T-helper 2 cell treated with Interferon-gamma antibody and Interleukin-4, amounts not matched to agents 100 ng/mL and 5 ng/mL, for 36 hours (primary cell): ENCODE measurements around the gene SLC25A10. TPM values are rescaled to one million over a fixed set of nuclear protein-coding genes. Genes with fewer than 3 reads are reported as not detected.

Experiments
- intact Hi-C: fragments of 100-400 bp; cut with micrococcal nuclease; formaldehyde crosslinking; loops from one replicate; pipeline ENCODE4 v1.15.1; 2023
- total RNA-seq: library from RNA; stranded (reverse); gene quantifications from 2 replicates; pipeline ENCODE4 v1.2.3, GENCODE V29; 2022

Gene SLC25A10
- total RNA-seq, 1 donor from 2014 or later: 36.6 TPM

DNA sequence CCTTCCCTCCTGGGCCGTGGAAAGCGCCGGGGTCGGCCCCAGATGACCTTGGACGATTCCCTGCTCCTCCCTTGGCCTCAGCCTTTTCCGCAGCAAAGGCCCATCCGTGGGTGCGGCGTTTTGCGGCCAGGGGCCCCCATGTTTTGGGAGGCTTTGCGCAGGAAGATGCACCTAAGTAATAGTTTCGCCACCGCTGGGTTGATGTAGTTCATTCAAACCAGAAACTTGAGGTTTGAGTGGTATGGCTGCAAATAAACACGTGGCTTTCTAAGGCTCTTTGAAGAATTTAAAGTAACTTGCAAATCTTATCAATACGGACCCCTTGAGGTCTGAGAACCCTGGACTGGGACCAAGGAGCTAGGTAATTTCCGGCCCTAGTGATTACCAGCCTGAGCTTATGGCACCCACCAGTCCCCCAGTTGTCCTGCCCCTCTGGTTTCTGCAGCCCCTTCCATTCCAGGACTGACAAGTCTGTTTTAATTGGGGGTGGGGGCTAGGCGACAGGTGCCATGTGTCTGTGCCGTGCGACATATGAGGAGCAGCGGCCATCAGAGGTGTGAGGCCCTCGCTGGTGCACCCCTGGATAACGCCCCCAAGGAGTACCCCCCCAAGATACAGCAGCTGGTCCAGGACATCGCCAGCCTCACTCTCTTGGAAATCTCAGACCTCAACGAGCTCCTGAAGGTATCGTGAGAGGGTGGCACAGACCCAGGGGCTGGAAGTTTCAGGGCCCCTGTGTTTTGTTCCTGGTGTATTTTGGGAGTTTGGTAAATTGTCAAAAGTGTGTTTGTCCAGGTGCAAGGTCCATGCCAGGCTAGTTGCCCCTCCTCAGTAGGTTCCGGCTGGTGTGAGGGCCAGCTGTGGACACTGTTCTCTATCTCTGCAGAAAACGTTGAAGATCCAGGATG lies 8.1 kb upstream of the SLC25A10 start:
- intact Hi-C loops: loop anchor here (1.0 kb wide), 1 partner anchor 8 kb away; the partner anchor contains the start of gene SLC25A10

DNA sequence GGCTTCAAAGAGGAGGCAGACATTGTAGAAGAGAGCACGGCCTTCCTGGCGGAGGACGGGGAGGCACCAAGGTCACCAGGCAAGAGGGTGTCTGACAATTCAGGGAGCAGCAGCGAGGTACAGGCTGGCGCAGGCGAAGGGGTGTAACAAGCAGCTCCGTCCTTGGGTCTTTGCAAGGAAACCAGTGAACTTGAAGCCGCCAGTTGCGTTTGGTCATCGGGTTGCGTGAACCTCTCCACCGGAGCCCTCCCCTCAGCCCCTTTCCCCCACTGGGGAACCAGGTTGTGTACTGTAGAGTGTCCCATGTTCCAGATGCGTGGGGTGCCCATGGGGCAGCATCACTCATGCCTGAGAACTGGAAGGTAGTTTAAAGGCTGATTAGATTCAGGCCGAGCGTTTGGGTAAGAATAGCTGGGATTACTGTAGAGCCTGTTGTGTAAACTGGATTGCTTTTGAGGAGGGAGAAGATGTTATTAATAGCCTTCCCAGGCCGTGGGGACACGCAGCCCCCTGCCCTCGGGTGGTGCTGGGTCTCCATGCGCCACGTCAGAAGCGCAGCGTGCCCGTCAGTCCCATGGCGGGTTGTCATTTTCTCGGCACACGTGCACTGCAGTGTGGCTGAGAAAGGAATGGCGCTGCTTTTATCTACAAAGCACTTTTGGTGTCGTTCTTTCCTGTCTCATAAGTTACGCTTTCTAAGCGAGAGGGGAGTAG lies 6.4 kb upstream of the SLC25A10 start:
- intact Hi-C loops: no loop called here

DNA sequence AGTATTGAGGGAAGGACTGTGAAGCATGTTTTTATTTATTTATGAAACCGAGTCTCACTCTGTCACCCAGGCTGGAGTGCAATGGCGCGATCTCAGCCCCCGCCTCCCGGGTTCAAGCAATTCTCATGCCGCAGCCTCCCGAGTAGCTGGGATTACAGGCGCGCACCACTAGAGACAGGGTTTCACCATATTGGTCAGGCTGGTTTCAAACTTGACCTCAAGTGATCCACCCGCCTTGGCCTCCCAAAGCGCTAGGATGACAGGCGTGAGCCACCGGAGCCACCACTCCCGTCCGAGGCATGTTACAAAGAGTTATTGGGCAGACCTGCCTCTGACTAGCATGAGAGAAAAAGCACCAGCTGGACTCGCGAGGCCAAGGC lies 5.9 kb upstream of the SLC25A10 start:
- intact Hi-C loops: no loop called here

DNA sequence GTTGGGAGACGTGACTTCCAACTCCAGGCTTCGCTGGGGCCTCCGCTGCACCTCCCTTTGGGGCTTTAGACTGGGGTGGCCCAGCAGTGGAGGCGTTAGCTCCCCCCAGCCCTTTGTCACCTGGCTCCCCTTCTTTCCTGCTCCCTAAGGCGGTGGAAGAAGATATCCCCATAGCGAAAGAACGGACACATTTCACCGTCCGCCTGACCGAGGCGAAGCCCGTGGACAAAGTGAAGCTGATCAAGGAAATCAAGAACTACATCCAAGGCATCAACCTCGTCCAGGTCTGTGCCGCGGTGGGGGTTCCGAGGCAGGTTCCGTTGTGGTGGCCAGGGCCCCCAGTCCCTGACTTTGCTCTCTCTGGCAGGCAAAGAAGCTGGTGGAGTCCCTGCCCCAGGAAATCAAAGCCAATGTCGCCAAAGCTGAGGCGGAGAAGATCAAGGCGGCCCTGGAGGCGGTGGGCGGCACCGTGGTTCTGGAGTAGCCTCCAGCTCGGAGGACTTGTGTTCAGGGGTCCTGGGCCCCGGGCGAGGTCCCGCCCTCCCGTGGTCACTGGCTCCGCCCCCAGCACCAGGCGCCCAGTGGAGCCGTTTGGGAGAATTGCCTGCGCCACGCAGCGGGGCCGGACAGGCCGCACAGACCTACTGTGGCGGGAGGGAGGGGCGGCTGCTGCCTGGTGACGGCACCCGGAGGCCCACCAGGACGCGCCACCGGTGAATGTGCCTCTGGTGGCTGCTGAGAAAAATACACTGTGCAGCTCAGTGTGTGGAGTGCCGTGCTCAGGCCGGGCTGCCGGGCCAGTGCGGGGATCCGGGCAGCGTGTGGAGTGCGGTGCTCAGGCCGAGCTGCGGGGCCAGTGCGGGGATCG lies 5.1 kb upstream of the SLC25A10 start:
- intact Hi-C loops: no loop called here

DNA sequence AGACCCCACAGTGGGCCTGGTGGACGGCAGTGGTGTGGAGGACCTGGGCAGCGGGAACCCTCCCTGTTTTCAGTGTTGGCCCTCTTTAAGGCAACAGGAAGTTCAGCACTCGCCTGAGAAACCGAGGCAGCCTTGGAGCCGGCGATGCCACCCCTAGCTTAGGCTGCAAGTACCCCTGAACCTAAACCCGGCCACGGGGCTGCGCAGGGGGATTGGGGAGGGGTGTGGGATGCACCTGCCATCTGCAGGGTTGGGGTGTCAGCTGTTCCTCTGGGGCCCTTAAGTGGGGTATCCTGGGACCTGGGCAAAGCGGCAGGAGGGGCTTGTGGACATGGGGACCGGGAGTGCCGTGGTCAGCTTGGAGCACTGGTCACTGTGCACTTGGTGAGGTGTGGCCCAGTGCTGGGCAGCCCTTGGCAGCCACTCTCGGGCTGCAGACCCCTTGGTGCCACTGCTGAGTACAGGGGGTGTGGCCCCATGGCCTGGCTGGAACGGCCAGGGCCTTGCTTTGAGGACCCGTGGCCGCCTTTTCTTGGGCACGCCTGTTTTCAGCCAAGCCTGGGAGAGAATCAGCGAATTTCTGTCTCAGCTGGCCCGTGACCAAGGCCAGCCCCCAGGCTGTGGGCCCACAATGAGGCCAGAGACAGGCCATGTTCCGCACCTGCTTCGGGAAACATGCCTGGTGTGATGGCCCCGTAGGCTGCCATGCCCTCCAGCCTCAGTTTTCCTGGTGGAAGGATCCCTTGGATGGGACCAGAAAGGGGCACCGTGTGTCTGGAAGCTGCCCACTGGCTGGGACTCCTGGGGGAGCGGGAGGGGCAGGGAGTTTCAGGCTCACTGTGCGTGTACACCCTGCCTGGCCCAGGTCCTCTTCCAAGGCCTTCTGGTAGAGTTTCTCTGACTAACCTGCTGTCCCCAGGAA lies 4.1 kb upstream of the SLC25A10 start:
- intact Hi-C loops: no loop called here

DNA sequence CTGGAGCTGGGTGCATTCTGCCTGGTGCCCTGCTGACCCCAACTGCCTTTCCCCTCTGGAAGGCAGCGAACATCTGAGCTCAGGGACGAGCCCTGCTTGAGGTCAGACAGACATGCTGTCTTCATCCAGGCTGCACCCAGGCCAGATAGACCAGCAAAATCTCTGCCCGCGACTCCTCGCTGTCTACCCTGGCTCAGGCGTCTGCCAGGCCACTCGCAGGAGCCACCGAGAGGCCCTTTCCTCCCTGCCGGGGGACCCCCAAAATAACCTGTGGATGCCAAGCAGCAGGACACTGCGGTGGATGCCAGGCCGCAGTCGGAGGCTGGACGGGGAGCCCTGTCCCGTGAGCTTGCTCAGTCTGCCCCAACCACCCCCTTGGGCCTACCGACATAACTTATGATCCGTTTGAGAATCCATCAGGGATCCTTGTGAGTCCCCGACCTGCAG lies 3.3 kb upstream of the SLC25A10 start:
- intact Hi-C loops: no loop called here

DNA sequence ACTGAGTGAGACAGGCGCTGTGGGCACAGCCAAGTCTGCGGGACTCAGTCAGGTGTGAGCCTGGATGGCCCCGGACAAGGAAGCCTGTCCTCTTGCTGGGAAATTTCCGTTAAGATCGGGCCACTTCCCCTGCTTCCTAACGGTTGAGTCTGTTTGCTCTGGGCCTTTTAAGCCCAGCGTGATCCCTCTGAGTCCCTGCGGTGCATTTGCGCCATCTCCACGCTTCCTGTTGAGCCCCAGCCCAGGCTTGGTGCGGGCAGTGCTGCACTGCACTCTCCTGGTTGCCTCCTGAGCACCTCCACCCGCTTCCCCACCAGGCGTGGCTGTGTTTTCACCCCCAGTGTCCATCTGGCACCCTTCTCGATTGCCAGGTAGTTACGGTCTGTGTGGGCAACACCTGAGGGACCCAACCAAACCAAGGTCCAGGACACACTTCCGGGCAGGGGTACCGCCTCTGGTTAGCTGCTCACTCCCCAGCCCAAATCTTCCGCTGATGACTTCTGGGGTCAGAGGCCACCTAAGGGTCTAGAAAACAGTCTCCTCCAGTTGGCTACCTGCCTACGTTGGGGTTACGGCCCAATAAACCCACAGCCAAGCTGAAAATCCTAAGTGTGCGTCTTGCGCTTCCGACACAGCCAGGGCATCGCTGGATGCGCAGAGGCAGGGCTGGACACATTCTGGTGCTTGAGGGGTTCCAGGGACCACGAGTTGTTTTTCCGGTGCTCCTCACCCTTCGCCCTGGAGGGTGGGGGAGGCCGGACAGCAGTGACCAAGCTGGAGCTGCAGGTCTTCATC lies 1.4 kb upstream of the SLC25A10 start:
- intact Hi-C loops: loop anchor here (5.0 kb wide), 2 partner anchors 122 to 152 kb away; partner anchors contain the start of genes MCRIP1 and P4HB

DNA sequence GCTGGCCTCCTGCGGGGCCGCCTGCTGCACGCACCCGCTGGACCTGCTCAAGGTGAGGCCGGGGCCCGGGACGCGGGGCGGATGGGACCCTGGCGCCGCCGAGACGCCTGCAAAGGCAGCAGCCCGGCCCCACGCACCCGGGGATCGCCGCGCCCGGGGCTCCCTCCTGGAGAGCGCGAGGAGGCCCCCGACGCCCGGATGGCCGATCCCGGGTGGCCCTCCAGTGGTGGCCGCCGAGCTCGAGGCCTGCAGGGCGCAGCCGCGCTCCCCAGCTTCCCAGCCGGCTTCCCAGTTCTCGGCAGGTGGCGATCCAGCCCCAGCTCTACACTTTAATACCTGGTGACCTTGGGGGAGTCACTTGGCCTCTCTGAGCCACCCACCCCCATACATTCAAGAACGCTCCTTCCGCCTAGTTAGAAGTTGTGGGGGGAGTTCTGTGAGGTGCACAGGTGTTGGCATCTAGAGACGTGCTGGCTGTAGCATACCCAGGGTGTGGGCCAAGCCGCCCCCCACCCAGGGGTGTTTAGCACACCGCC lies 452 bp downstream of the SLC25A10 start:
- intact Hi-C loops: loop anchor here (1.0 to 5.0 kb wide), 3 partner anchors 9 to 150 kb away; partner anchors contain the start of genes MCRIP1, MRPL12 and P4HB

DNA sequence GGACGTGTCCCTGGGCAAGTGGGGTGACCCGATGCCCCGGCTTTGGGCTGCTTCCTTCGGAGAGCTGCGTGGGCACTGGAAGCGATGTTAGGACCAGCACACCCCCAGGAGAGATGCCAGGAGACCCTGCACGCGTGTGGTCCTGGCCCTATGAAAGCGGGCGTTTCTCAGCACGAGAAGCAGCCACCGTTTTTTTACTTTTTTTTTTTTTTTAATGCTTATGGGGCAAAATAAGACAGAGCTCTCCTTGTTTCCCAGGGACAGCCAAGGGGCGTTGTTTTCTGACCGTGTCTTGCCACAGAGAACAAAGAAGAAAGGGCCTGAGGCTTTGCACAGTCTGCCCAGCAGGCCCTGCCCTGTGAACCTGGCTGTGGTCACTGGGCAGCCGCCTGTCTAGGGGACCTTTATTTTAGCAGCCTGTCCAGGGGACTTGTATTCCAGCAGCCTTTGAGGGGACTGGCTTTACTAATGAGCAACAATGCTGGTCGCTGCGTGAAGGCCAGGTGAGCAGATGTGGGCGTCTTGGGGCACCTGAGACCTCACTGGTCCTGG lies 996 bp downstream of the SLC25A10 start:
- intact Hi-C loops: loop anchor here (5.0 kb wide), 2 partner anchors 119 to 149 kb away; partner anchors contain the start of genes MCRIP1 and P4HB

DNA sequence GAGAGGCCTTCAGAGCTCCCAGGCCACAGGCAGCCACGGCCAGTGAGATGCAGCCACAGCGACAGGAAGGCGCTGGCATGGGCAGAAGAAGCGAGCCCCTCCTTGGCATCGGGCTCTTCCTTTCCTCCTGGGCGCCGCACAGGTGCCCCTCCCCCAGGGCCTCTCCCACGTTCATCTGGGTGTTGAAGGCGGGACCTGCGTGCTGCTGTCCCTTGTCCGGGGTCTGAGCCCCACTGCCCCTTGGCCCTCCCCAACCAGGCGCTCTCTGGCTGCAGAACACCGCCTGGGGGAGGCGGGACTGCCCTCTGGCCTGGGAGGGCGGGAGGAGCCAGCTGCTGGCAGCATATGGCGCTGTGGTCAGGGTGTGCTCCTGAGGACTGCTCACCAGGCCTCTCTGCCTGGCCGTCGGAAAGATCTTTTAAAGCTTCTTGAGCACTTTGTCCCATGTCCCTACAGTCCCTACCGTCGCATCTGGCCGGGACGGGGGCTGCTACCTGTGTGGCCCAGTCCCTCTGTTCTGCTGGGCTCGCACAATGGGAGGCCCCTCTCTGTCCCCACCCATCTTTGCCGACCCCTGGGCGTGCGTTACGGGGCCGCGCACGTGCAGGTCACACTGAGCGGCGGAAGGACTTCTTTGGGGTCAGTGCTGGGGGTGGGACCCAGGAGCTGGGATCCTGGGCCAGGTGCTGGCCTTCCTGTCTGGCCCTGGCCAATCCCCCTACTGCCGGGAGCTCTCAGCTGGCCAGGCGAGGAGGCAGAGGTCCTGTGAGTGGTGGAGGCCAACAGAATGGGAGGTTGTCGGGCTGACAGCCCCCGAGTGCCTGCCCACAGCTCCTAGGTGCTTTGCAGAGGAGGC lies 1.7 kb downstream of the SLC25A10 start:
- intact Hi-C loops: loop anchor here (5.0 kb wide), 2 partner anchors 119 to 149 kb away; partner anchors contain the start of genes MCRIP1 and P4HB

DNA sequence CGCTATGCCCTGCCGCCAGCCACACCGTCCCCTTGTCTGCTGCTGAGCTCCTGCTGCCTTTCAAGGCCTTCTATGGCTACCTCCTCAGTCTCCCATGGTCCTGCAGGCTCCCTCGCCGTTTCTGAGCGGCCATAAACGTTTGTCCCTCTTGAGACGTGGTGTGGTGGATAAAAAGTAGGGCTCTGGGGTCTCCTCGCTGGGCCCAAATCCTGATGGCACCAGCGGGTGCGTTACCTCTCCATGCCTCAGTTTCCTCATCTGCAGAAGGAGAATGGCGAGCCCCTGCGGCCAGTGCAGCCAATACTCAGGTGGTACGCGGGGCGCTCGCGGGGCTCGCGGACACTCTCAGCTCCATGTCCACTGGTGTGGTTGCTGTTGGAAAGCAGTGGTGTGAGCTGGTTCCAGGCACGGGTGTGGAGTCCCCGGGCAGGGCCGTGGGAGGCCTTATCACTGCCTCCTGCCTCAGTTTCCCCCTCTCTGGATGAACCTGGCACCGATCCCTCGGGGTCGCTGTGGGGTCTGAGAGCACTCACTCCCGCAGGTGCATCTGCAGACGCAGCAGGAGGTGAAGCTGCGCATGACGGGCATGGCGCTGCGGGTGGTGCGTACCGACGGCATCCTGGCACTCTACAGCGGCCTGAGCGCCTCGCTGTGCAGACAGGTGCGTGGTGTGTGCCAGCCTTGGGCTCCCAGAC lies 2.5 kb downstream of the SLC25A10 start:
- intact Hi-C loops: loop anchor here (5.0 kb wide), 2 partner anchors 118 to 148 kb away; partner anchors contain the start of genes MCRIP1 and P4HB

DNA sequence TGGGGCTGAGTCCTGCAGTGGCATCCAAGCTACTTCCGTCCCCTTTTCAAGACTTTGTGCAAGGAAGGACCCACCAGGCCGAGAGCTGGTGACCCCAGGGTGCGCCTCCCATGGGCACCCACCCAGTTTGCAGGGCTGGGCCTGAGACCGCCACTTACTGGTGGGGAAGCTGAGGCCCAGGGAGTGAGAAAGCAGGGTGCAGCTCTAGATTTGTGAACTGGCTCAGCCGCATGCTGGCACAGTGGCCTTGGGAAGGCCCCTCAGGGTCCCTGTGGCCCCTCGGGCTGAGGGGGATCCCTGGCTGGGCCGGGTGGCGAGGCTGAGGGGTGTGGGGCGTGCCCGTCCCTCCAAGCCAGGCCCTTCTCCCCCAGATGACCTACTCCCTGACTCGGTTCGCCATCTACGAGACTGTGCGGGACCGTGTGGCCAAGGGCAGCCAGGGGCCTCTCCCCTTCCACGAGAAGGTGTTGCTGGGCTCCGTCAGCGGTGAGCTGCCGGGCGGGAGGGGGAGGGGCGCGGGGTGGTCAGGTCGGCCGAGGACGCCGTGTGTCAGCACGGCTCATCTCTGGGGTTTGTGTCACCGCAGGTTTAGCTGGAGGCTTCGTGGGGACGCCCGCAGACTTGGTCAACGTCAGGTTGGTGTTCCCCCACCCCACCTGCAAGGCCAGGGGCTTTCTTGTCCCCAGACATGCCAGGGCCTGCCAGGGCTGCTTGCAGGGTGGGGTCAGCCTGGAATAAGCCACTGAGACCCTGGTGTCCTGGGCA lies 3.2 kb downstream of the SLC25A10 start:
- intact Hi-C loops: no loop called here

DNA sequence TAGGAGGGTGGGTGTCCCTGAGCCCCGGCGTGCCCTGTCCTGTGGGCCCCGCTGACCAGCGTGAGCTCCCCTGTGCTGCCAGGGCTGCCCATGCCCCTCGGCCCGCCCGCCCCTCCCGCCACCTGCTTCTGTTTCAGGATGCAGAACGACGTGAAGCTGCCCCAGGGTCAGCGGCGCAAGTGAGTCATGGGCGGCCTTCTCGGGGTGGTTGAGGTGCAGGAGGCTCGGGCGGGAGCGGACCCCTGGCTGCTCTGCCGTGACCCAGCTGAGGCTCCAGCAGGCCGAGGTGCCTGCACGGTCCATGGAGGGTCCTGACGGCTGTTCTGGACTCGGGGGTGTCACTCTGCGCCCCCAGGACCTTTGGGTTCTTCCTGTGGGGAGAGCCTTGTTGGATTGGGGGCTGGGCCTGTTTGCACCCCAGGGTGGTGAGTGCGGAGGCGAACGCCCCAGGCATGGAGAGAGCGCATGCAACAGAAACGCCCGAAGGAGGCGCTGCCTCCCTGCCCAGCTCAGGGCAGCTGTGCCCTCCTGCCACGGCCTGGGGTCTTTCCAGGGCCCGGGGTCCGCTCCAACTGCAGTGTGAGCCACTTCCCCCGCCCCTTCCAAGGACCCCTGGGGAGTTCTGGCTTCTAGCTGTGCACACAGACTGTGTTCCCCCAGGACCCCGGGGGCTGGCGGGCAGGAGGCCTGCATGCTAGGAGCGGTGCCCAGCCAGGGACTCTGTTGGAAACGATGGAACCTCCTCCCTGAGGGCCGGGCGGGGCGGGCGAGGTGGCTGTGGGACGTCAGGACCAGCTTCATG lies 4.0 kb downstream of the SLC25A10 start:
- intact Hi-C loops: no loop called here

DNA sequence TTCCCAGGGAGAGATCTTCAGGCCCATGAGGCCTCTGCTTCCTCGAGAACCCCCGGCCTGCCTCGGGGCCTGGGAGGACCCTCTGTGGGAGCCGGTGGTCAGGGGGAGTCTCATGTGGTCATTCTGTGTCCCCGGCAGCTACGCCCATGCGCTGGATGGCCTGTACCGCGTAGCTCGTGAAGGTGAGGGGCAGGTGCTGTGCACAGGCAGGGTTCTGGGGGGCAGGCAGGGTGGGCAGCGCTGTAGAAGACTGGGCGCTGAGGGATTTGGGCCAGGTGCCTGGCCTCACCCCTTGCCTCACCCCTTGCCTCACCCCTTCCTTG lies 4.6 kb downstream of the SLC25A10 start:
- intact Hi-C loops: no loop called here

DNA sequence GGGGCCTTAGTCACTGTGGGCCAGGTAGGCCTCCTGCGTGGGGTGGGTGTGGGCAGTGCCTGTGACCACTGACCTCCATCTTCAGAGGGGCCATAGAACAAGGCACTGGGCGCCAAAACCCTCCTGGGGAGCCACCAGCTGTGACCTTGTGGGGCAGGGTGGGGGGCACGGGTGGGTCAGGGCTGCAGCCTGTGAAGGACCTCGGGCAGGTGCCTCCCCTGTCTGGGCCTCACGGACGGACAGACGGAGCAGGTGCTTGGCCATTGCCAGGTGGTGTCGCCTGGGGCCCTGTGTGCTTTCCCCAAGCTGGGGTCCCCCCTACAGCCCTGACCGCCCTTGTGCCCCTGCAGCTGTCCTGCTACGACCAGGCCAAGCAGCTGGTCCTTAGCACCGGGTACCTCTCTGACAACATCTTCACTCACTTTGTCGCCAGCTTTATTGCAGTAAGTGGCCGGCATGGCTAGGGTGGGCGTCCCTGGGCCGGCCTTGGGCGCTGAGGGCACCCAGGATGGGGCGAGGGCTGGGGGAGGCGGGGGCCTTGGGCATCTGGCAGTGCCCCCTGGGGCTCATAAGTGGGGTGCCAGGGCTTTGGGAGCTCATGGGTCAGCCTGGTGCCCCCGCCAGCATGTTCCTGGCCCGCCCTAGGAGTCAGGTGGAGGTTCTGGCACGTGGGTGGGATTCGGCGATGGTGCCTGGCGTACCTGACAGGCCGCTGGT lies 5.1 kb downstream of the SLC25A10 start:
- intact Hi-C loops: no loop called here
